ENCODE data around the gene FBXO17.

FBXO17 gene

DNA sequence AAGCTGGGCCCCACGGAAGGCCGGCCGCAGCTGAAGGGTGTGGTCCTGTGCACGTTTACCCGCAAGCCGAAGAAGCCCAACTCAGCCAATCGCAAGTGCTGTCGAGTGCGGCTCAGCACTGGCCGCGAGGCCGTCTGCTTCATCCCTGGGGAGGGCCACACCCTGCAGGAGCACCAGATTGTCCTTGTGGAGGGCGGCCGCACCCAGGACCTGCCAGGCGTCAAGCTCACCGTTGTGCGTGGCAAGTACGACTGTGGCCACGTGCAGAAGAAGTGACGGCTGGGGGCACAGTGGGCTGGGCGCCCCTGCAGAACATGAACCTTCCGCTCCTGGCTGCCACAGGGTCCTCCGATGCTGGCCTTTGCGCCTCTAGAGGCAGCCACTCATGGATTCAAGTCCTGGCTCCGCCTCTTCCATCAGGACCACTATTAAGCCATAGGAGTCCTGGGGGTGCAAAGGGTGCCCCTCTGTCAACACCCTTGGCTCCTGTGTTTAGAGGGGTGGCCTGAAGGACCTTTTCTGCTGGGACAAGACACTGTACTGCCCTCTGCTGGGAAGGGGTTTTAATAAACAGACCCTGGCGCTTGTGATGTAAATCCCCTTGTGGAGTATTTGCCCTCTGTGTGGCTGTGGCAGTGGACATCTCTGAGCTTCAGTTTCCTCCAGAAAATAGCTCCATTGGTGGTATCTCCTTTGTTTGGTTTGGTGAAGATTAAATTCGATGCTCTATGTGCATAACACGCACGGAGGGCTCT lies 42.9 kb downstream of the FBXO17 start:
- Histone ChIP-seq H3K4me1 (ENCODE audit: insufficient read depth, low read length, severe bottlenecking) (peaks cover 23% of the 10 kb centered on the region), H3F3A (ENCODE audit: insufficient read depth, low read length) (no peaks in the 10 kb centered on the region), H3K27me3 (ENCODE audit: insufficient read depth, low read length) (no peaks in the 10 kb centered on the region), H3K9me3 (ENCODE audit: low read length) (peaks cover 6% of the 10 kb centered on the region; the same call in 1 of the 2 replicates), H2AFZ (ENCODE audit: low read length) (no peak overlapping the region), H3K9ac (ENCODE audit: low read length) (no peak overlapping the region), H3K4me3 (ENCODE audit: low read depth, low read length, poor library complexity, severe bottlenecking) (no peak overlapping the region), H3K36me3 (ENCODE audit: insufficient read depth, low read length) (peaks cover 31% of the 10 kb centered on the region), H3K27ac (ENCODE audit: low read depth, low read length, poor library complexity, severe bottlenecking) (no peak overlapping the region), H4K20me1 (ENCODE audit: insufficient read depth, low read length) (no peaks in the 10 kb centered on the region), H3K79me2 (ENCODE audit: insufficient read depth, low read length) (peaks cover 16% of the 10 kb centered on the region; the same call in 1 of the 2 replicates), H3K4me2 (ENCODE audit: low read length) (no peak overlapping the region), H3K9me2 (ENCODE audit: low read depth, low read length) (no peaks in the 10 kb centered on the region)
- no peak for TF ChIP-seq EZH2 (IDR thresholded peaks at IDR 0.05; ENCODE audit: borderline replicate concordance, low read length)
- TF ChIP-seq, protein P1, sequence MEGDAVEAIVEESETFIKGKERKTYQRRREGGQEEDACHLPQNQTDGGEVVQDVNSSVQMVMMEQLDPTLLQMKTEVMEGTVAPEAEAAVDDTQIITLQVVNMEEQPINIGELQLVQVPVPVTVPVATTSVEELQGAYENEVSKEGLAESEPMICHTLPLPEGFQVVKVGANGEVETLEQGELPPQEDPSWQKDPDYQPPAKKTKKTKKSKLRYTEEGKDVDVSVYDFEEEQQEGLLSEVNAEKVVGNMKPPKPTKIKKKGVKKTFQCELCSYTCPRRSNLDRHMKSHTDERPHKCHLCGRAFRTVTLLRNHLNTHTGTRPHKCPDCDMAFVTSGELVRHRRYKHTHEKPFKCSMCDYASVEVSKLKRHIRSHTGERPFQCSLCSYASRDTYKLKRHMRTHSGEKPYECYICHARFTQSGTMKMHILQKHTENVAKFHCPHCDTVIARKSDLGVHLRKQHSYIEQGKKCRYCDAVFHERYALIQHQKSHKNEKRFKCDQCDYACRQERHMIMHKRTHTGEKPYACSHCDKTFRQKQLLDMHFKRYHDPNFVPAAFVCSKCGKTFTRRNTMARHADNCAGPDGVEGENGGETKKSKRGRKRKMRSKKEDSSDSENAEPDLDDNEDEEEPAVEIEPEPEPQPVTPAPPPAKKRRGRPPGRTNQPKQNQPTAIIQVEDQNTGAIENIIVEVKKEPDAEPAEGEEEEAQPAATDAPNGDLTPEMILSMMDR (IDR thresholded peaks at IDR 0.05; ENCODE audit: low read length) = peak; percentile 51

DNA sequence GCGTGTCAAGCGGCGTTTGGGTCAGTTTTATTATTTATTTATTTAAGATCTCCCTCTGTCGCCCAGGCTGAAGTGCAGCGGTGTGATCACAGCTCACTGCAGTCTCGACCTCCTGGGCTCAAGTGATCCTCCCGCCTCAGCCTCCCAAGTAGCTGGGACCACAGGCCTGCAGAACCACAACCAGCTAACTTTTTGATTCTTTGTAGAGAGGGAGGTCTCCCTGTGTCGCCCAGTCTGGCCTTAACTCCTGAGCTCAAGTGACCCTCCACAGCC lies 44.1 kb downstream of the FBXO17 start:
- Histone ChIP-seq H3K4me3 (ENCODE audit: low read depth, low read length, poor library complexity, severe bottlenecking) (peak overlapping the region; percentile 98), H3K4me1 (ENCODE audit: insufficient read depth, low read length, severe bottlenecking) (peaks cover 23% of the 10 kb centered on the region), H3K27ac (ENCODE audit: low read depth, low read length, poor library complexity, severe bottlenecking) (peak overlapping the region; percentile 52), H3K9ac (ENCODE audit: low read length) (peak overlapping the region; percentile 96), H3K9me2 (ENCODE audit: low read depth, low read length) (no peaks in the 10 kb centered on the region), H3K36me3 (ENCODE audit: insufficient read depth, low read length) (peaks cover 31% of the 10 kb centered on the region), H3K27me3 (ENCODE audit: insufficient read depth, low read length) (no peaks in the 10 kb centered on the region), H4K20me1 (ENCODE audit: insufficient read depth, low read length) (no peaks in the 10 kb centered on the region), H3F3A (ENCODE audit: insufficient read depth, low read length) (no peaks in the 10 kb centered on the region), H3K4me2 (ENCODE audit: low read length) (peak overlapping the region; percentile 94), H2AFZ (ENCODE audit: low read length) (no peak overlapping the region), H3K79me2 (ENCODE audit: insufficient read depth, low read length) (peaks cover 16% of the 10 kb centered on the region; the same call in 1 of the 2 replicates), H3K9me3 (ENCODE audit: low read length) (peaks cover 6% of the 10 kb centered on the region; the same call in 1 of the 2 replicates)
- TF ChIP-seq EZH2 (IDR thresholded peaks at IDR 0.05; ENCODE audit: borderline replicate concordance, low read length) = no peak
- TF ChIP-seq, protein P1 (IDR thresholded peaks at IDR 0.05; ENCODE audit: low read length) = no peak

DNA sequence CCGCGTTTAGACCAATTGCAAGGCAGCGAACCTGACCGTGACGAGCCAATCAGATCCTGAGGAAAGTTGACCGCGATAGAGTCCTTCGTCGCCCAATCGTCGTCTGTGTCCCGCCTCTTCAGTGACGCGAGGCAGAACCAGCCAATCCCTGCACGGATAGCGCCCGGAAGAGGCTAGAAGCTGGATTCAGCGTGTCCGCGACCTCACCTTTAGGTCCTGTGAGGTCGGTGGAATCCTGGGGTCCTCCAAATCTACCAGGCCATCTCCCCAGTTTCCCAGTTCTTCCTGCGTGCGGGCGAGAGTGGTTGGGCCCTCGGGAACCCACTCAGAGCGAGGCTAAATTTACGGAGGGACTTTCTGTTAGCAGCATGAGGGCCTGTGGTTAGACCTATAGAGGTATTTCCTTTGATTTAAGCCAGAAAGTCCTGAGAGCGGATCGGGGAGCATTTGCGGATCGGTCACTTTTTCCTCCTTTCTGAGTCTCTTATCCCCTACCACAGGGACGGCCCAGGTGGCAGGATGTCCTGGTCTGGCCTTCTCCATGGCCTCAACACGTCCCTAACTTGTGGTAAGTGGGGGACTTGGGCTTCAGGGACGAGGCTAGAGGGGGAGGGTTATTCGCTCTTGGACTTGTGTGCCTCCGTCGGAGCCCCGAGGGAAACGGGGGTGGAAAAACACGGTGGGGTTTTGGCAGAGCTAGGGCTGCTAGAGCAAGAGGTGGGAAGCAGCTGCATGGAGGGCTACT lies 44.6 kb downstream of the FBXO17 start, which contains the start of gene MRPS12:
MRPS12 (plus strand) TSS at position 169 of the 745 bp plus-strand sequence; CDS start at position 520, 351 bp downstream.
- Histone ChIP-seq H3K9me2 (ENCODE audit: low read depth, low read length) (no peaks in the 10 kb centered on the region), H2AFZ (ENCODE audit: low read length) (no peak within 1 kb of the TSS; the same call in 1 of the 2 replicates), H3K4me1 (ENCODE audit: insufficient read depth, low read length, severe bottlenecking) (peaks cover 23% of the 10 kb centered on the region), H3K4me2 (ENCODE audit: low read length) (peak within 1 kb of the TSS; percentile 94), H3K27me3 (ENCODE audit: insufficient read depth, low read length) (no peaks in the 10 kb centered on the region), H4K20me1 (ENCODE audit: insufficient read depth, low read length) (no peaks in the 10 kb centered on the region), H3F3A (ENCODE audit: insufficient read depth, low read length) (no peaks in the 10 kb centered on the region), H3K36me3 (ENCODE audit: insufficient read depth, low read length) (peaks cover 36% of the 10 kb centered on the region), H3K9ac (ENCODE audit: low read length) (peak within 1 kb of the TSS; percentile 96), H3K27ac (ENCODE audit: low read depth, low read length, poor library complexity, severe bottlenecking) (peak within 1 kb of the TSS; percentile 83), H3K79me2 (ENCODE audit: insufficient read depth, low read length) (peaks cover 16% of the 10 kb centered on the region; the same call in 1 of the 2 replicates), H3K9me3 (ENCODE audit: low read length) (peaks cover 6% of the 10 kb centered on the region; the same call in 1 of the 2 replicates), H3K4me3 (ENCODE audit: low read depth, low read length, poor library complexity, severe bottlenecking) (peak within 1 kb of the TSS; percentile 98)
- no peak for TF ChIP-seq EZH2 (IDR thresholded peaks at IDR 0.05; ENCODE audit: borderline replicate concordance, low read length)
- TF ChIP-seq, protein P1 (IDR thresholded peaks at IDR 0.05; ENCODE audit: low read length) = no peak

Measured in OCI-LY1 (cell line).